Measurements from ENCODE around the gene CAMK1D.
"Not testable (repeated sequence)": the region's sequence is repeated elsewhere in the genome, so short reads cannot be mapped to it uniquely, and the experiment has no call there.

The CAMK1D gene

GRCh38 chr10:12340937-12341336, 8.4 kb upstream of the CAMK1D start:
- DNase-seq (ENCODE audit: low read depth), result no peak

GRCh38 chr10:12341526-12341925, 7.8 kb upstream of the CAMK1D start:
- no peak for DNase-seq (ENCODE audit: low read depth)

- no peak for DNase-seq (ENCODE audit: low read depth)
Measured at GRCh38 chr10:12344375-12345110, 4.8 kb upstream of the CAMK1D start.

GRCh38 chr10:12346707-12347106, 2.6 kb upstream of the CAMK1D start:
- no peak for DNase-seq (ENCODE audit: low read depth)

- DNase-seq (ENCODE audit: low read depth), result no peak
Measured at GRCh38 chr10:12348294-12348869, 965 bp upstream of the CAMK1D start.

GRCh38 chr10:12349629-12350166, 351 bp downstream of the CAMK1D start:
- no peak for DNase-seq (ENCODE audit: low read depth)

GRCh38 chr10:12350167-12350872, 973 bp downstream of the CAMK1D start:
- no peak for DNase-seq (ENCODE audit: low read depth)

GRCh38 chr10:12350925-12351324, 1.6 kb downstream of the CAMK1D start:
- DNase-seq (ENCODE audit: low read depth), result no peak

GRCh38 chr10:12351447-12351846, 2.1 kb downstream of the CAMK1D start:
- DNase-seq (ENCODE audit: low read depth), result no peak

- no peak for DNase-seq (ENCODE audit: low read depth)
Measured at GRCh38 chr10:12351889-12352288, 2.5 kb downstream of the CAMK1D start.

- no peak for DNase-seq (ENCODE audit: low read depth)
Measured at GRCh38 chr10:12353399-12354242, 4.3 kb downstream of the CAMK1D start.

- DNase-seq (ENCODE audit: low read depth), result not testable (repeated sequence)
Measured at GRCh38 chr10:12354696-12355095, 5.3 kb downstream of the CAMK1D start.

GRCh38 chr10:12355384-12355783, 6.0 kb downstream of the CAMK1D start:
- no peak for DNase-seq (ENCODE audit: low read depth)

- no peak for DNase-seq (ENCODE audit: low read depth)
Measured at GRCh38 chr10:12357525-12358151, 8.3 kb downstream of the CAMK1D start.

- no peak for DNase-seq (ENCODE audit: low read depth)
Measured at GRCh38 chr10:12358863-12359564, 9.7 kb downstream of the CAMK1D start.

GRCh38 chr10:12360461-12360860, 11.1 kb downstream of the CAMK1D start:
- no peak for DNase-seq (ENCODE audit: low read depth)

GRCh38 chr10:12361115-12361514, 11.8 kb downstream of the CAMK1D start:
- not testable (repeated sequence) for DNase-seq (ENCODE audit: low read depth)

- DNase-seq (ENCODE audit: low read depth), result no peak
Measured at GRCh38 chr10:12364559-12364958, 15.2 kb downstream of the CAMK1D start.

GRCh38 chr10:12367272-12367671, 17.9 kb downstream of the CAMK1D start:
- DNase-seq (ENCODE audit: low read depth), result no peak

- DNase-seq (ENCODE audit: low read depth), result no peak
Measured at GRCh38 chr10:12369982-12370381, 20.6 kb downstream of the CAMK1D start.

- DNase-seq (ENCODE audit: low read depth), result no peak
Measured at GRCh38 chr10:12372846-12373245, 23.5 kb downstream of the CAMK1D start.

All from stimulated activated CD8-positive, alpha-beta memory T cell treated with anti-CD3 and anti-CD28 coated beads, Interleukin-15, amount 100 ng/mL, for 1 hour (primary cell).